DOHH2 (cell line): ENCODE measurements around the gene PAPOLG.
A peak's percentile ranks its signal among the peaks of the same experiment; 100 is the strongest.

Experiments
- H3F3A ChIP-seq: fragments of 200-600 bp; sonication (generic), shearing (Covaris generic); 2 replicates; pipeline ENCODE4 v1.6.0; 2016; ENCODE audit warnings: antibody characterized with exemption, mild to moderate bottlenecking; ENCODE audit not compliant: control insufficient read depth, insufficient read depth
- H3K27ac ChIP-seq: fragments of 200-600 bp; sonication (generic); 2 replicates; pipeline ENCODE4 v1.5.1; 2014; ENCODE audit warnings: low read depth, mild to moderate bottlenecking, low read length, moderate library complexity
- H3K27me3 ChIP-seq: fragments of 200-600 bp; sonication (generic); 2 replicates; pipeline ENCODE4 v1.6.1; 2014; ENCODE audit warnings: mild to moderate bottlenecking, low read length, mixed read lengths; ENCODE audit not compliant: control insufficient read depth
- H3K36me3 ChIP-seq: fragments of 200-600 bp; sonication (generic); 2 replicates; pipeline ENCODE4 v1.6.1; 2014; ENCODE audit warnings: mild to moderate bottlenecking, low read length, moderate library complexity, mixed read lengths; ENCODE audit not compliant: control insufficient read depth
- H3K4me1 ChIP-seq: fragments of 200-600 bp; sonication (generic); 2 replicates; pipeline ENCODE4 v1.6.1; 2014; ENCODE audit warnings: mild to moderate bottlenecking, low read length, mixed read lengths; ENCODE audit not compliant: control insufficient read depth
- H3K4me2 ChIP-seq: fragments of 200-600 bp; sonication (generic); 2 replicates; pipeline ENCODE4 v1.6.0; 2014; ENCODE audit warnings: mild to moderate bottlenecking, low read length, moderate library complexity
- H3K4me3 ChIP-seq: fragments of 200-600 bp; sonication (generic); 2 replicates; pipeline ENCODE4 v1.5.1; 2014; ENCODE audit warnings: mild to moderate bottlenecking, low read length, mixed read lengths
- H3K79me2 ChIP-seq: fragments of 200-600 bp; sonication (generic); 2 replicates; pipeline ENCODE4 v1.6.1; 2014; ENCODE audit warnings: mild to moderate bottlenecking, low read length, mixed read lengths; ENCODE audit not compliant: control insufficient read depth
- H3K9me2 ChIP-seq: fragments of 200-600 bp; sonication (generic); replicated peaks from 2 replicates; pipeline ENCODE4 v1.6.1; 2014; ENCODE audit warnings: mild to moderate bottlenecking, low read length, mixed read lengths; ENCODE audit not compliant: control insufficient read depth
- H3K9me3 ChIP-seq: fragments of 200-600 bp; sonication (generic); 2 replicates; pipeline ENCODE4 v1.6.1; 2014; ENCODE audit warnings: antibody characterized with exemption, low read length, mixed read lengths; ENCODE audit not compliant: control insufficient read depth, insufficient read depth
- H4K20me1 ChIP-seq: fragments of 200-600 bp; sonication (generic); 2 replicates; pipeline ENCODE4 v1.6.0; 2014; ENCODE audit warnings: low read depth, mild to moderate bottlenecking, antibody characterized with exemption, low read length, moderate library complexity; ENCODE audit not compliant: control insufficient read depth, insufficient read depth
- CTCF ChIP-seq: fragments of 200-600 bp; sonication (generic); IDR thresholded peaks from one replicate; pipeline ENCODE4 v1.5.1; 2014; ENCODE audit warnings: antibody characterized with exemption, mild to moderate bottlenecking, low read depth, low read length; ENCODE audit not compliant: poor library complexity, severe bottlenecking
- EZH2phosphoT487 ChIP-seq: fragments of 200-600 bp; sonication (generic); IDR thresholded peaks from 2 replicates; pipeline ENCODE4 v1.6.1; 2017; ENCODE audit warnings: borderline replicate concordance, mild to moderate bottlenecking, antibody characterized with exemption, low read length, moderate library complexity, mixed read lengths

The PAPOLG gene

GRCh38 chr2:60735496-60736250, 20.4 kb upstream of the PAPOLG start:
- Histone ChIP-seq H3K27me3 (peaks cover 40% of the 10 kb centered on the region), H4K20me1 (no peaks in the 10 kb centered on the region), H3K79me2 (no peaks in the 10 kb centered on the region), H3K9me3 (no peaks in the 10 kb centered on the region), H3K4me3 (peak overlapping the region; percentile 66), H3K9me2 (no peaks in the 10 kb centered on the region), H3K4me1 (0 out of 2 replicates have a peak, but pooled peaks cover 2% of the 10 kb centered on the region), H3K27ac (no peak overlapping the region), H3K4me2 (peak overlapping the region; percentile 62), H3F3A (no peaks in the 10 kb centered on the region), H3K36me3 (no peaks in the 10 kb centered on the region)
- no peak for TF ChIP-seq CTCF
- peak; percentile 6; the same call in 1 of the 2 replicates for TF ChIP-seq EZH2phosphoT487

GRCh38 chr2:60738679-60739078, 17.4 kb upstream of the PAPOLG start:
- H3K9me2 ChIP-seq = no peaks in the 10 kb centered on the region
- no peaks in the 10 kb centered on the region for H4K20me1 ChIP-seq
- H3K79me2 ChIP-seq = no peaks in the 10 kb centered on the region
- H3K9me3 ChIP-seq = no peaks in the 10 kb centered on the region
- H3K27me3 ChIP-seq = peaks cover 40% of the 10 kb centered on the region
- H3K4me2 ChIP-seq = no peak overlapping the region
- H3K4me3 ChIP-seq = no peak overlapping the region
- 0 out of 2 replicates have a peak, but pooled peaks cover 2% of the 10 kb centered on the region for H3K4me1 ChIP-seq
- no peak overlapping the region for H3K27ac ChIP-seq
- no peaks in the 10 kb centered on the region for H3K36me3 ChIP-seq
- H3F3A ChIP-seq = no peaks in the 10 kb centered on the region
- no peak for TF ChIP-seq EZH2phosphoT487
- no peak for TF ChIP-seq CTCF

GRCh38 chr2:60739156-60739555, 16.9 kb upstream of the PAPOLG start:
- Histone ChIP-seq H3K4me1 (0 out of 2 replicates have a peak, but pooled peaks cover 2% of the 10 kb centered on the region), H3K79me2 (no peaks in the 10 kb centered on the region), H3K27ac (no peak overlapping the region), H3K9me2 (no peaks in the 10 kb centered on the region), H3K27me3 (peaks cover 40% of the 10 kb centered on the region), H3K4me2 (no peak overlapping the region), H4K20me1 (no peaks in the 10 kb centered on the region), H3K4me3 (no peak overlapping the region), H3K36me3 (no peaks in the 10 kb centered on the region), H3K9me3 (no peaks in the 10 kb centered on the region), H3F3A (no peaks in the 10 kb centered on the region)
- TF ChIP-seq EZH2phosphoT487 (no peak), CTCF (no peak)
